ENCODE data around the gene FRMPD3. TPM values are rescaled to one million over a fixed set of nuclear protein-coding genes. Genes with fewer than 3 reads are reported as not detected.

Gene FRMPD3
- total RNA-seq, 1 experiment from 2014 or later = not detected

- Mint-ChIP-seq H3K27ac (ENCODE audit: low read depth, unreplicated experiment) (no peak overlapping the region), H3K4me1 (ENCODE audit: insufficient read depth, unreplicated experiment) (no peaks in the 10 kb centered on the region), H3K27me3 (ENCODE audit: insufficient read depth, unreplicated experiment) (peaks cover 61% of the 10 kb centered on the region), H3K36me3 (ENCODE audit: insufficient read depth, unreplicated experiment) (no peaks in the 10 kb centered on the region), H3K9me3 (ENCODE audit: unreplicated experiment) (no peaks in the 10 kb centered on the region), H3K4me3 (ENCODE audit: unreplicated experiment) (no peak overlapping the region)
- no TSS peak for BruUV-seq (replicated peaks)
- POLR2A ChIA-PET = interaction anchor here (0.6 kb wide), 1 partner anchor 8 kb away, joined by 3 read pairs; no protein-coding TSS in a partner anchor
- no peak for TF ChIP-seq CTCF (IDR thresholded peaks at IDR 0.05; ENCODE audit: unreplicated experiment)
- intact Hi-C loops (cut with micrococcal nuclease) = no loop called here
- CTCF ChIA-PET = interaction anchor here (0.6 kb wide), 1 partner anchor 592 kb away, joined by 3 read pairs; no protein-coding TSS in a partner anchor
- no peak for DNase-seq (ENCODE audit: unreplicated experiment)
Observed at GRCh38 chrX:107485013-107485412, 35.6 kb downstream of the FRMPD3 start.

- no peak for TF ChIP-seq CTCF (IDR thresholded peaks at IDR 0.05; ENCODE audit: unreplicated experiment)
- Mint-ChIP-seq H3K4me1 (ENCODE audit: insufficient read depth, unreplicated experiment) (no peaks in the 10 kb centered on the region), H3K36me3 (ENCODE audit: insufficient read depth, unreplicated experiment) (no peaks in the 10 kb centered on the region), H3K27me3 (ENCODE audit: insufficient read depth, unreplicated experiment) (peaks cover 74% of the 10 kb centered on the region), H3K27ac (ENCODE audit: low read depth, unreplicated experiment) (no peak overlapping the region), H3K9me3 (ENCODE audit: unreplicated experiment) (no peaks in the 10 kb centered on the region), H3K4me3 (ENCODE audit: unreplicated experiment) (no peak overlapping the region)
- intact Hi-C loops (cut with micrococcal nuclease) = no loop called here
- CTCF ChIA-PET = no interaction called here
- POLR2A ChIA-PET = interaction anchor here (1.2 kb wide), 1 partner anchor 31 kb away, joined by 3 read pairs; no protein-coding TSS in a partner anchor
- no peak for DNase-seq (ENCODE audit: unreplicated experiment)
- BruUV-seq (replicated peaks) = no TSS peak
Observed at GRCh38 chrX:107493141-107493540, 43.7 kb downstream of the FRMPD3 start.

- H3K36me3 Mint-ChIP-seq (ENCODE audit: insufficient read depth, unreplicated experiment) = no peaks in the 10 kb centered on the region
- DNase-seq (ENCODE audit: unreplicated experiment) = no peak
- peaks cover 84% of the 10 kb centered on the region for H3K27me3 Mint-ChIP-seq (ENCODE audit: insufficient read depth, unreplicated experiment)
- no peaks in the 10 kb centered on the region for H3K4me1 Mint-ChIP-seq (ENCODE audit: insufficient read depth, unreplicated experiment)
- intact Hi-C loops (cut with micrococcal nuclease) = no loop called here
- TF ChIP-seq CTCF (IDR thresholded peaks at IDR 0.05; ENCODE audit: unreplicated experiment) = no peak
- no peak overlapping the region for H3K4me3 Mint-ChIP-seq (ENCODE audit: unreplicated experiment)
- POLR2A ChIA-PET = no interaction called here
- CTCF ChIA-PET = interaction anchor here (1.0 kb wide), 1 partner anchor 11 kb away, joined by 3 read pairs; no protein-coding TSS in a partner anchor
- BruUV-seq (replicated peaks) = no TSS peak
- H3K27ac Mint-ChIP-seq (ENCODE audit: low read depth, unreplicated experiment) = no peak overlapping the region
- no peaks in the 10 kb centered on the region for H3K9me3 Mint-ChIP-seq (ENCODE audit: unreplicated experiment)
Observed at GRCh38 chrX:107496786-107497185, 47.3 kb downstream of the FRMPD3 start.

Other genes with a start within 250 kb of the FRMPD3 start
- gene NUP62CL, start 243.2 kb upstream of the FRMPD3 start, total RNA-seq (2022) = 4.8 and 7.3 TPM in 2 replicates
- gene DNAAF6, start 243.0 kb upstream of the FRMPD3 start, total RNA-seq (2022) = not detected in 2 replicates
- 27.9 and 29.7 TPM in 2 replicates for gene PRPS1, start 178.9 kb downstream of the FRMPD3 start, total RNA-seq (2022)